SH-SY5Y (cell line): ENCODE data around the gene DNAJC9.

Experiments used
- GATA2 ChIP-seq: IDR thresholded peaks from 2 replicates; pipeline ENCODE4 v1.6.1; 2011; ENCODE audit warnings: mild to moderate bottlenecking, low read depth, low read length
- GATA3 ChIP-seq: IDR thresholded peaks from 2 replicates; pipeline ENCODE4 v1.6.1; 2011; ENCODE audit warnings: low read depth, mild to moderate bottlenecking, low read length, moderate library complexity

DNA sequence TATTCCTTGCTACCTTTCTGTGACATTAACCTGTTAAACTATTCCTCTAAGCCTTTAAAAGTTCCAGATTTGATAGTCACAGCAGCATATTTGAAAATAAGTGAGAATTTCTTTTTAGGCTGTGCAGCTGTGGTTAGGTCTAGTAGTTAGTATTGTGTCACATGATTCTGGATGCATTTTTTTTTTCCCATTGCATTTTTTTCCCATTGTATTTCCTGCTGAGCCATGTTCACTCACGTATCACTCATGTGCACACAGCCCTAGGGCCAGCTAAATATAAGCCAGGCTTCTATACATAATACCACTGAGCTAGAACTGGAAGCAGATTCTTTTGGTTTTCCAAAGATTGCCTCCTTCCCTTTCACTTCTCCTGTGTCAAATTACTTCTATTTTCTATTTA is 37.4 kb downstream of the DNAJC9 start:
- TF ChIP-seq GATA2 (no peak), GATA3 (no peak)
